Lower lobe of right lung (tissue), 2 donors: ENCODE data around the gene C11orf42. TPM values are rescaled to one million over a fixed set of nuclear protein-coding genes. Genes with fewer than 3 reads are reported as not detected.

Experiments
- ATAC-seq, 2 donors: fragments of 200-7000 bp; cut with Tn5 transposase; one replicate each; pipeline ENCODE4 v1.9.1; 2020 to 2022; ENCODE audit warnings: mild to moderate bottlenecking in 2 of 2, moderate library complexity in 2 of 2
- DNase-seq: peaks from one replicate; pipeline ENCODE4 v3.0.0-alpha.2; 2020
- H3K27ac ChIP-seq: fragments of 200-600 bp; one replicate; pipeline ENCODE4 v1.8.0; 2022
- H3K27me3 ChIP-seq: fragments of 200-600 bp; one replicate; pipeline ENCODE4 v1.8.0; 2022; ENCODE audit warnings: low read depth
- H3K36me3 ChIP-seq: fragments of 200-600 bp; one replicate; pipeline ENCODE4 v1.8.0; 2022; ENCODE audit warnings: mild to moderate bottlenecking
- H3K4me1 ChIP-seq: fragments of 200-600 bp; one replicate; pipeline ENCODE4 v1.8.0; 2022
- H3K4me3 ChIP-seq: fragments of 200-600 bp; one replicate; pipeline ENCODE4 v1.8.0; 2022; ENCODE audit warnings: mild to moderate bottlenecking
- H3K9me3 ChIP-seq: fragments of 200-600 bp; one replicate; pipeline ENCODE4 v1.8.0; 2022
- CTCF ChIP-seq: fragments of 200-600 bp; IDR thresholded peaks from one replicate; pipeline ENCODE4 v1.8.0; 2022; ENCODE audit warnings: antibody characterized with exemption, mild to moderate bottlenecking
- intact Hi-C: fragments of 100-400 bp; cut with DNase I; formaldehyde crosslinking; loops from one replicate; pipeline ENCODE4 v1.11.0; 2022
- total RNA-seq: library from RNA; stranded (reverse); fragmentation: NEBNext Ultra II Directional; extraction: Animal tissue kit (Norgen Biotek cat#: 25700); gene quantifications from one replicate; pipeline ENCODE4 v1.2.1, GENCODE V29; 2021
- donor health status: DM: no; HTN: yes; CAD: no; lungs with severe emphysema.

Gene C11orf42
- total RNA-seq, 1 donor from 2014 or later = not detected

DNA sequence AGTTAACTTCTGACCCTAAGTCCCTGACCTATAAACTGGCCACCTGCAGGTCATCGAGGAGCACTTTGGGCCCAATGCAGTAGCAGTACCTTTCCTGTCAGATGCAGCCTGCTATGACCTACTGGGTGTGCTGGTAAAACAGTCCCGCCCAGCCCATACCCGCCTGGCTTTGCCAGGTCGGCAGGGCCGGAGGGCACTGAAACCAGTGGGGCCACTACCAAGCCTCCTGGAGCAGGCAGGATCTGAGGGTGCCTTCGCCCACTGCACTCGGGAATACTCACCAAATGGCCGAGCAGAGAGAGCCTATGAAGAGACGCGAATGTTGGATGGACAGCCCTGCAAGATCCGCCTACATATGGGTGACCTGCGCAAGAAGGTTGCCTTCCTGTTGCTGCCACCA is 4.4 kb downstream of the C11orf42 start:
- H3K36me3 ChIP-seq = peaks cover 87% of the 10 kb centered on the region
- intact Hi-C loops = no loop called here

DNA sequence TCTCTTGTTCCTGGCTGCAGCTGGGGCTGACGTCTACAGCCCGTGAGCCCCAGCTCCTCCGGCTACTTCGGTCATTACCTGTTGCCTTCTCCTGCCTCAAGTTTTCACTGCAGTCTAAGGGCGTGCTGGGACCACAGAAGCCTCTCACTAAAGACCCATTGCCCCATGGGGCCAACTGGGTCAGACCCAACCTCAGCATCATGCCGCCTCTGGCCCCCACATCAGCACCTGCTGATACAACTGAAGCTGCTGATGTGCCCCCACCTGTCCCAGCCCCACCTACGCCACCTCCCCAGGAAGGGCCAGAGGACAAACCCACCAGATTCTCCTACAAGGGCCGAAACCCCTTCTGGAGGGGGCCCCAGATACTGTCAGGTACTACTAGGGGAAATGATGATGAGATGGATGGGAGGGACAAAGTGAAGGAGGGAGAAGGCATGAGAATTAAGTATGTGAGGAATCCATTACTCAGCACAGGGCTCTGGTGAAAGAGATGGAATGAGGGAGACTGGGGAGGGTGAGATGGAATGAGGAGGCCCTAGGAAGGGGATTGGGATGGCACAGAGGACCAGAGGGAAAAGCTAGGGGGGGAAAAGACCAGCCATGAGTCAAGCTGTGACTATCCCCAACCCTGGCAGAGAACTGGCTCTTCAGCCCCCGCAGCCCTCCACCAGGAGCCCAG is 5.1 kb downstream of the C11orf42 start:
- peaks cover 90% of the 10 kb centered on the region for H3K36me3 ChIP-seq
- intact Hi-C loops = no loop called here
- no peak for ATAC-seq

More for the DNA sequence above, 4.4 kb downstream of the C11orf42 start:
- no peak for TF ChIP-seq CTCF
- H3K27me3 ChIP-seq = no peaks in the 10 kb centered on the region
- H3K27ac ChIP-seq = no peak overlapping the region
- H3K9me3 ChIP-seq = no peaks in the 10 kb centered on the region
- H3K4me1 ChIP-seq = no peaks in the 10 kb centered on the region
- H3K4me3 ChIP-seq = no peak overlapping the region
- ATAC-seq (peak in 1 of 2 donors; percentile 12), DNase-seq (no peak)

DNA sequence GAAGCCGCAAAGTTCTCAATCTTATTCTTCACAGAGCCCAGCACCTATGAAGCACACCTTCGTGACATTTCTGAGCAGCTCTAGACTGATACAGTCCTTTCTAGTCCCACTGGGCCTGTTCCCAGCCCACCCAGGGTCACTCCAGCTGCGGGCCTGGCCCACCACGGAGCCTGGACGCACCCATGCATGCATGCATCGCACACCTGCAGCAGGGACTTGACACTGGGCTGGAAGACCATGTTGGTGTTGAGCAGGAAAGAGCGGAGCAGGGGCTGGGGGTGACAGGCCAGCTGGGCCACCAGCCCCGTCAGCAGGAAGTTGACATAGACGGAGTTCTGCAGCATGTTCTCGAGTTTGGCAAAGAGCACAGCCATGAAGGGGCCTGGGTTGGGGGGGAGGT is 9.2 kb downstream of the C11orf42 start:
- no peaks in the 10 kb centered on the region for H3K9me3 ChIP-seq
- H3K27ac ChIP-seq = no peak overlapping the region
- H3K4me1 ChIP-seq = peaks cover 1% of the 10 kb centered on the region
- DNase-seq = no peak
- H3K36me3 ChIP-seq = peaks cover 94% of the 10 kb centered on the region
- intact Hi-C loops = no loop called here
- H3K27me3 ChIP-seq = no peaks in the 10 kb centered on the region
- no peak for TF ChIP-seq CTCF
- H3K4me3 ChIP-seq = no peak overlapping the region
- no peak for ATAC-seq

More for the DNA sequence above, 5.1 kb downstream of the C11orf42 start:
- H3K9me3 ChIP-seq = no peaks in the 10 kb centered on the region
- no peak for TF ChIP-seq CTCF
- no peaks in the 10 kb centered on the region for H3K27me3 ChIP-seq
- DNase-seq = no peak
- H3K4me1 ChIP-seq = no peaks in the 10 kb centered on the region
- no peak overlapping the region for H3K27ac ChIP-seq
- no peak overlapping the region for H3K4me3 ChIP-seq

- Histone ChIP-seq H3K27ac (no peak overlapping the region), H3K9me3 (no peaks in the 10 kb centered on the region), H3K27me3 (no peaks in the 10 kb centered on the region), H3K4me1 (peaks cover 9% of the 10 kb centered on the region), H3K4me3 (no peak overlapping the region), H3K36me3 (peaks cover 94% of the 10 kb centered on the region)
- intact Hi-C loops = no loop called here
- TF ChIP-seq CTCF = no peak
- no peak for ATAC-seq
- DNase-seq = no peak
These were observed 11.1 kb downstream of the C11orf42 start for GRCh38 chr11:6216501-6216900.

- TF ChIP-seq CTCF = no peak
- intact Hi-C loops = no loop called here
- ATAC-seq (no peak), DNase-seq (no peak)
- H3K27ac ChIP-seq = no peak overlapping the region
- no peaks in the 10 kb centered on the region for H3K9me3 ChIP-seq
- no peak overlapping the region for H3K4me3 ChIP-seq
- peaks cover 9% of the 10 kb centered on the region for H3K4me1 ChIP-seq
- H3K36me3 ChIP-seq = peaks cover 94% of the 10 kb centered on the region
- no peaks in the 10 kb centered on the region for H3K27me3 ChIP-seq
These were observed 12.4 kb downstream of the C11orf42 start for GRCh38 chr11:6217722-6218121.
